Stimulated activated CD4-positive, alpha-beta T cell treated with anti-CD3 and anti-CD28 coated beads, TNF-alpha, amount 100 ng/mL, for 24 hours (primary cell): Measurements from ENCODE around the gene SNURF.
"Not testable (repeated sequence)": the region's sequence is repeated elsewhere in the genome, so short reads cannot be mapped to it uniquely, and the experiment has no call there.

ENCODE experiments used
- DNase-seq, 3 experiments: peaks; one replicate each; pipeline ENCODE4 v3.0.0-alpha.2; 2020; ENCODE audit warnings: low read depth in 3 of 3

The SNURF gene

DNA sequence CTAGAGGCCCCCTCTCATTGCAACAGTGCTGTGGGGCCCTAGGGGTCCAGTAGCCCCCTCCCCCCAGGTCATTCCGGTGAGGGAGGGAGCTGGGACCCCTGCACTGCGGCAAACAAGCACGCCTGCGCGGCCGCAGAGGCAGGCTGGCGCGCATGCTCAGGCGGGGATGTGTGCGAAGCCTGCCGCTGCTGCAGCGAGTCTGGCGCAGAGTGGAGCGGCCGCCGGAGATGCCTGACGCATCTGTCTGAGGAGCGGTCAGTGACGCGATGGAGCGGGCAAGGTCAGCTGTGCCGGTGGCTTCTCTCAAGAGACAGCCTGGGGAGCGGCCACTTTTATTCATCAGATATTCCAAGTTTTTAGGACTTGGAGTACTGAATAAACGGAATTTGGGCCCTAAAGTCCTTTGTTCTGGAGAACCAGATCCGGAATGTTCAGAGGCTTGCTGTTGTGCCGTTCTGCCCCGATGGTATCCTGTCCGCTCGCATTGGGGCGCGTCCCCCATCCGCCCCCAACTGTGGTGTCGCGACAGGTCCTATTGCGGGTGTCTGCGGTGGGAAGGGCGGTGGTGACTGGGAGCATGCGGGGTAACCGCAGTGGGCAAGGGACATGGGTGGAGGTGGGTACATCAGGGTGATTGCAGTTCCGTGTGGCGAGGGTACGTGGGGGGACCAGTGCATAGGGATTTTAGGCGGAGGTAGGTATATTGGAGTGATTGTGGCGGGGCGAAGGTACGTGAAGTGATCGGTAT is at the start of gene SNURF, which contains the start of gene SNRPN:
Gene SNURF, plus strand, starts transcription at position 205 of the 748 bp plus-strand sequence. Its CDS starts 62 bp downstream, at position 267.
Gene SNRPN, plus strand, starts transcription at position 205 of the 748 bp plus-strand sequence. CDS start 19,467 bp downstream, outside the sequence.
- peak; percentile 20 to 64 (median 40) for DNase-seq

GRCh38 chr15:24916305-24917009 is 38.3 kb upstream of the SNURF start:
- no peak for DNase-seq

GRCh38 chr15:24917431-24917830 is 37.4 kb upstream of the SNURF start:
- DNase-seq = no peak

- no peak for DNase-seq
Measured at GRCh38 chr15:24919446-24919845, 35.3 kb upstream of the SNURF start.

- not testable (repeated sequence) for DNase-seq
Measured at GRCh38 chr15:24922781-24923180, 32.0 kb upstream of the SNURF start.

DNA sequence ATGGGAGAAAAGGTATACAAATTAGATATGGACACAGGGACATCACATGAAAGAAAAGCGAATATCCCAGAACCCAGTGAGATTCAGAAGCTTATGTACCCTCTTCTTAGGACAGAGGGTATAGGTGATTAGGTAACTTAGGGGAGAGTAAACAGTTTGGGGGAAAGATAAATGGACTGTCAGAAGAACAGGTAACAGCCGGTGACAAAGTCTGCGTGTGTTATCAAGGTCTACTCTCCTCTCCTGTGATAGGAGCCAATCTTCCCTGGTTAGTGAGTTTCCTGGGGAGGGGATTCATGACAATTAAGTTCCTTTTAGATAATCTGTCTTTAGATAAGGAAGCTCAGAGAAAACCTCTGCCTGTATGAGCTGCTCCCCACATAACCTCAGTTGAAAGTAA is 30.6 kb upstream of the SNURF start:
- DNase-seq = no peak

- DNase-seq = no peak
Measured at GRCh38 chr15:24924621-24925020, 30.2 kb upstream of the SNURF start.

- not testable (repeated sequence) for DNase-seq
Measured at GRCh38 chr15:24931874-24932732, 22.7 kb upstream of the SNURF start.

DNA sequence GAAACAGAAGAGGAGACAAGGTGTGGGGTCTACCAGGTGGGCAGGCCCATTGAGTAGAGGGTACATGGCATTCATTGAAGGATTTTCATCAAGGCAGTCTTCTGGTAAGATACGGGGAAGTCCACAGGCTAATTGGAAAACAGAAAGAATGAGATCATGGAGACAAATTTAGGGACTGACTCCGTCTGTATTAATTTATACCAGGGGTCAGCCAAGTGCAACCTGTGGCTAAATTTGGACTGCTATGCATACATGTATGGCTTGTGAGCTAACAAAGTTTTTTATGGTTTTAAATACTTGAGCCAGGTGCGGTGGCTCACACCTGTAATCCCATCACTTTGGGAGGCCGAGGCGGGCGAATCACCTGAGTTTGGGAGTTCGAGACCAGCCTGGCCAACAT is 21.1 kb upstream of the SNURF start:
- no peak for DNase-seq

GRCh38 chr15:24938224-24938623 is 16.6 kb upstream of the SNURF start:
- not testable (repeated sequence) for DNase-seq

DNA sequence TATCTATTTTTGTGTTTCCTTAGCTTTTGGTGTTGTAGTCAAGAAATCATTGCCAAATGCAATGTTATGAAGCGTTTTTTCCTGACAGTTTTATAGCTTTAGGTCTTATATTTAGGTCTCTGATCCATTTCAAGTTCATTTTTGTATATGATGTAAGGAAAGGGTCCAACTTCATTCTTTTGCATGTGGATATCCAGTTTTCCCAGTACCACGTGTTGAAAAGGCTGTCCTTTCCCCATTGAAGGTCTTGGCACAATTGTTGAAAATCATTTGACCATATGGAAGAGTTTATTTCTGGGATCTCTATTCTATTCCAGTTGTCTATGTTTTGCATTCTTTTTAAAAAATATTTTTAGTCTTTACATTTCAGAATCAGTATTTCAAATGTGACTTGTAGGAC is 14.6 kb upstream of the SNURF start:
- DNase-seq = no peak

- DNase-seq = no peak
Measured at GRCh38 chr15:24943361-24943760, 11.4 kb upstream of the SNURF start.

GRCh38 chr15:24944954-24945353 is 9.8 kb upstream of the SNURF start:
- DNase-seq = no peak

- no peak for DNase-seq
Measured at GRCh38 chr15:24945711-24946110, 9.1 kb upstream of the SNURF start.

DNA sequence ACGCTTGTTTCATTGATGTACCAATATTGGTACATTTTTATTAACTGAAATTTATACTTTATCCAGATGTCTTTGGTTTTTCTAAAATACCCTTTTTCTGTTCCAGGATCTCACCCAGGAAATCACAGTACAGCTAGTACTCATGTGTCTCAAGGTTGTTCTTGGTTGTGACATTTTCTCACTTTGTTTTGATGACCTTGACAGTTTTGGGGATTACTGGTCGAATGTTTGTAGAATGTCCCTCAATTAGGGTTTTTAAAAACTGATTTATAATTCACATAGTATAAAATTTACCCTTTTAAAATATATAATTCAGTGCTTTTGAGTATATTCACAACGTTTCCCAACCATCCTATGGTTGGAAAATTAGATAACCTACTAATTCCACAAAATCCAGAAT is 6.3 kb upstream of the SNURF start:
- no peak for DNase-seq

DNA sequence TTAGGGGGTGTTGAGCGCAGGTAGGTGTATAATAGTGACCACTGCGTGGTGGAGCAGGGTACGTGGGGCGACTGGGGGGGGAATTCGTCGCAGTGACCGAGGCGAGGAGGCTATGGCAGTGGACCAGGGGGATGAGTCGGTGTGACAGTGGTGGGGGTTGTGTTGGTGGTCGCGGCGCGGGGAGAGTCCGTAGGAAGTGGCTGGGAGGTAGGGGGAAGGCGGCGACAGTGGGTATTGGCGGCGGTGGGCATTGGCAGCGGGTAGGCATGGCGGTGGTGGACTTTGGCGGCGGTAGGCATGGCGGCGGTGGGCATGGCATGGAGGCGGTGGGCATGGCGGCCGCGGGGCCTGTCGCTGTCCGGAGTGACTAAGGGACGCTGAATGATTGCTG is 739 bp downstream of the SNURF start:
- peak in 1 of 3 experiments; percentile 2 for DNase-seq

GRCh38 chr15:24956111-24956838 is 1.5 kb downstream of the SNURF start:
- peak; percentile 43 to 72 (median 57) for DNase-seq

GRCh38 chr15:24957691-24958090 is 2.9 kb downstream of the SNURF start:
- no peak for DNase-seq

DNA sequence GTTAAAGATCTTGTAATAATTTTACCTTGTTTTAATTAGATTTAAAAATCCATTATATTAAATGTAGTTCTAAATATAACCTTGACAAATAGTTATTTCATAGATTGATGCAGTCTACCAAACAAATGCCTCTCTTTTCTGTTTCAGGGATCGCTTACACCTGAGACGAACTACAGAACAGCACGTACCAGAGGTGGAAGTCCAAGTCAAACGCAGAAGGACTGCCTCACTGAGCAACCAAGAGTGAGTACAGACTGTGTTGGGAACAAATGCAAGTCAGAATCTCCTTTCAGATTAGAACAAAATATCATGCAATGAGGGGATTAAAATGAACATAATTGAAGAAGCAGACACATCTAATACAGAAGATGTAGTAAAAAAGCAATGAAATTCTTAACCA is 7.2 kb downstream of the SNURF start:
- DNase-seq = no peak

GRCh38 chr15:24962880-24963279 is 8.1 kb downstream of the SNURF start:
- no peak for DNase-seq

DNA sequence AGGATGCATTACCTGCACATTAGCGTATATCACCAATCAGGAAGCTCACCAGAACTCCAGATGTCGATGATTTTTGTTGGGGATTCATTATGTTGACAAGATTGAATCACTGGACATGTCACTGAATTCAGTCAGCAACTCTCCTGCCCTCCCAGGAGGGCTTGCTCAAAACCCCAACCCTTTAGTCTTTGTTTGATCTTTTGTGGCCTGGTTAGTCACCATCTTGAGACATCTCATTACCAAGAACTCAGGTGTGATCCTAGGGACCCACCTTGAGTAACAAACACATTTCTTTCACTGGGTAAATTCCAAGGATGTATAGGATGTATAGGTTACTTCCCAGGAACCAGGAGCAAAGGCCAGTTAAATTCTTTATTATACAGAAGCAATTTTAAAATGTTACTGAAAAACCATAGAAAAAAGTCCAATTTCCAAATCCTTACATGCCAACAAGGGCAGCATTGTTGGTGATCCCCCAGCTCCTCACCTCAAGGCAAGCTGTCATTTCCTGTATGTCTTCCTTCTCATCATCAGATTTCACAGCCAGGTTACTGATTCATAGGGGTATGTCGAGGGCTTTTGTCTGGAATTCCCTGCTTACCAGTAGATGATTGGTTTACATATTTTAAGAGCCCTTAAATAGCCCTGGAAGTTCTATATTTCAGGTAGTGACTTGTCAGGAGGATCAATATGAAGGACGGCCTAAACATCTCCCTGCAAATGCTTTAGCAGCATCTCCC is 11.7 kb downstream of the SNURF start:
- no peak for DNase-seq
